ENCODE data around the gene KIAA0930.

KIAA0930 gene

GRCh38 chr22:45159652-45160462, 80.8 kb downstream of the KIAA0930 start (continued):
- TF ChIP-seq ZBTB21 (tag by site-specific recombination; IDR thresholded peaks at IDR 0.05): no peak
- TF ChIP-seq ZBTB6 (tag by site-specific recombination; IDR thresholded peaks at IDR 0.05): no peak

- peaks cover 23% of the 10 kb centered on the region for H3K4me1 ChIP-seq (ENCODE audit: control insufficient read depth, insufficient read depth, low read length)
- H3K4me3 ChIP-seq (ENCODE audit: low read depth, low read length): no peak overlapping the region
- ChIA-PET CTCF (no interaction called here), POLR2A (no interaction called here)
- H3K9me3 ChIP-seq (ENCODE audit: control insufficient read depth, insufficient read depth, low read depth, low read length): no peaks in the 10 kb centered on the region
- peaks cover 0 to 13% of the 10 kb centered on the region in 2 experiments; a peak in 2 of 3 replicates for H3K36me3 ChIP-seq (ENCODE audit: control insufficient read depth in 2 of 2, insufficient read depth in 1 of 2, low read length in 2 of 2)
- no peak overlapping the region for H3K27ac ChIP-seq (ENCODE audit: extremely low read depth, low read depth, low read length)
- no peak for TF ChIP-seq TRIM28 (IDR thresholded peaks at IDR 0.05; ENCODE audit: borderline replicate concordance, low read length)
- TF ChIP-seq AEBP2 (tag by site-specific recombination; IDR thresholded peaks at IDR 0.05; ENCODE audit: borderline replicate concordance): no peak
- TF ChIP-seq ZNF707 (tag by site-specific recombination; IDR thresholded peaks at IDR 0.05): no peak
- TF ChIP-seq ZNF146 (tag by site-specific recombination; IDR thresholded peaks at IDR 0.05): no peak
- no peak for TF ChIP-seq ZBTB8A (tag by site-specific recombination; IDR thresholded peaks at IDR 0.05)
- no peak for TF ChIP-seq ZNF335 (tag by site-specific recombination; conservative IDR thresholded peaks at IDR 0.05)
- TF ChIP-seq OVOL3 (tag by site-specific recombination; IDR thresholded peaks at IDR 0.05): no peak
- no peak for TF ChIP-seq EGR2 (tag by site-specific recombination; IDR thresholded peaks at IDR 0.05; ENCODE audit: low read depth)
- no peak for TF ChIP-seq SCRT2 (tag by site-specific recombination; IDR thresholded peaks at IDR 0.05)
- no peak for TF ChIP-seq HOXA7 (CRISPR knock-in tag; IDR thresholded peaks at IDR 0.05; ENCODE audit: borderline replicate concordance)
- no peak for TF ChIP-seq ZNF26 (tag by site-specific recombination; IDR thresholded peaks at IDR 0.05)
- TF ChIP-seq ZBTB20 (tag by site-specific recombination; IDR thresholded peaks at IDR 0.05): no peak
- no peak for TF ChIP-seq ZNF670 (tag by site-specific recombination; IDR thresholded peaks at IDR 0.05; ENCODE audit: low read depth)
- no peak for TF ChIP-seq ZNF560 (tag by site-specific recombination; IDR thresholded peaks at IDR 0.05; ENCODE audit: borderline replicate concordance)
- TF ChIP-seq ZNF155 (tag by site-specific recombination; IDR thresholded peaks at IDR 0.05): no peak
- no peak for TF ChIP-seq ZNF23 (tag by site-specific recombination; IDR thresholded peaks at IDR 0.05; ENCODE audit: borderline replicate concordance)
- TF ChIP-seq REST (tag by site-specific recombination; IDR thresholded peaks at IDR 0.05): no peak
- no peak for TF ChIP-seq ZNF48 (tag by site-specific recombination; IDR thresholded peaks at IDR 0.05)
Observed at GRCh38 chr22:45157907-45158306, 82.8 kb downstream of the KIAA0930 start.
